ENCODE results near the gene STK4. TPM values are rescaled to one million over a fixed set of nuclear protein-coding genes. Genes with fewer than 3 reads are reported as not detected.

STK4 gene
- total RNA-seq, 4 donors from 2014 or later, result 25.4 to 63.9 (median 33.5) TPM

DNA sequence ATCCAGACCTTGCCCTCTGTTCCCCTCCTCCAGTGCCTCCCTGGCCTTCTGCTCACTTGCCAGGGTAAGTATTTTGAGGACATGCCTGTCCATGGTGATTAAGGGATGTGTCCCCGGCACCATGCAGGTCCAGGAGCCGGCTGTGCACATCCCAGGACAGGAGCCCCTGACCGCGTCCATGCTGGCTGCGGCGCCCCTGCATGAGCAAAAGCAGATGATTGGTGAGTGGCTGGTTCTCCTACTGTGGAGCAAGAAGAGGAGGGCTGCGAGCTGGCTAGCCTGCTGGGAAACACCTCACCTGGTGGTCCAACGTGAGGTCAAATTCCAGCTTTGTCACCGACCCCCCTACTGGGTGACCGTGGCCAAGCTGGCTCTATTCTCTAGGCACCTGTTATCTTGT is 29.8 kb upstream of the STK4 start:
- Histone ChIP-seq H3K4me1 (no peaks in the 10 kb centered on the region), H3K27ac (no peak overlapping the region), H3K4me3 (no peak overlapping the region), H3K36me3 (peaks cover 40% of the 10 kb centered on the region), H3K27me3 (no peaks in the 10 kb centered on the region), H3K9me3 (no peaks in the 10 kb centered on the region)
- no peak for DNase-seq (ENCODE audit: low spot score in 2 of 2)
- 98% methylated on average over 10 of the region's 10 CpGs for WGBS
- TF ChIP-seq, protein P1, sequence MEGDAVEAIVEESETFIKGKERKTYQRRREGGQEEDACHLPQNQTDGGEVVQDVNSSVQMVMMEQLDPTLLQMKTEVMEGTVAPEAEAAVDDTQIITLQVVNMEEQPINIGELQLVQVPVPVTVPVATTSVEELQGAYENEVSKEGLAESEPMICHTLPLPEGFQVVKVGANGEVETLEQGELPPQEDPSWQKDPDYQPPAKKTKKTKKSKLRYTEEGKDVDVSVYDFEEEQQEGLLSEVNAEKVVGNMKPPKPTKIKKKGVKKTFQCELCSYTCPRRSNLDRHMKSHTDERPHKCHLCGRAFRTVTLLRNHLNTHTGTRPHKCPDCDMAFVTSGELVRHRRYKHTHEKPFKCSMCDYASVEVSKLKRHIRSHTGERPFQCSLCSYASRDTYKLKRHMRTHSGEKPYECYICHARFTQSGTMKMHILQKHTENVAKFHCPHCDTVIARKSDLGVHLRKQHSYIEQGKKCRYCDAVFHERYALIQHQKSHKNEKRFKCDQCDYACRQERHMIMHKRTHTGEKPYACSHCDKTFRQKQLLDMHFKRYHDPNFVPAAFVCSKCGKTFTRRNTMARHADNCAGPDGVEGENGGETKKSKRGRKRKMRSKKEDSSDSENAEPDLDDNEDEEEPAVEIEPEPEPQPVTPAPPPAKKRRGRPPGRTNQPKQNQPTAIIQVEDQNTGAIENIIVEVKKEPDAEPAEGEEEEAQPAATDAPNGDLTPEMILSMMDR (IDR thresholded peaks at IDR 0.05), result no peak
- TF ChIP-seq POLR2AphosphoS5 (IDR thresholded peaks at IDR 0.05) (no peak), EP300 (IDR thresholded peaks at IDR 0.05) (no peak), POLR2A (IDR thresholded peaks at IDR 0.05) (no peak)

DNA sequence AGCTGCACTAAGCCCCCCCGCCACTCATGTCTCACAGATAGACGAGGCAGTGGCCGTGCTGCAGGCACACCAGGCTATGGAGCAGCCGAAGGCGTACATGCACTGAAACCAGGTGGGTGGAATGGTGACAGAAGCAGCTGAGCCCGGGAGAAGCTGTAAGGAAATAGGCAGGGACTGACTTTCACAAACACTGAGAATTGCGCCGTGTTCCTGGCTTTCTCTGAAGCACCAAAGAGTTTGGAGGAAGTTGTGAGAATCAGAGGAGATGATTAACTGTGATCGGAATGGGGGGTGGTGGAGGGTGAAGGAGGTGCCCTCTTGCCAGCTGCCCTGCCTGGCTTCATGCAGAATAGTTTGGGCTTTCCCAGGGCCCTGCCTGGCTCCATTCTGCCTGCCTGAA is 27.7 kb upstream of the STK4 start:
- no peaks in the 10 kb centered on the region for H3K27me3 ChIP-seq
- H3K4me1 ChIP-seq, result no peaks in the 10 kb centered on the region
- no peak for DNase-seq (ENCODE audit: low spot score in 2 of 2)
- peaks cover 56% of the 10 kb centered on the region for H3K36me3 ChIP-seq
- TF ChIP-seq POLR2A (IDR thresholded peaks at IDR 0.05) (no peak), EP300 (IDR thresholded peaks at IDR 0.05) (no peak), POLR2AphosphoS5 (IDR thresholded peaks at IDR 0.05) (no peak)
- TF ChIP-seq, protein P1 (IDR thresholded peaks at IDR 0.05), result no peak
- no peaks in the 10 kb centered on the region for H3K9me3 ChIP-seq
- H3K4me3 ChIP-seq, result no peak overlapping the region
- 87% methylated on average over 9 of the region's 9 CpGs for WGBS
- H3K27ac ChIP-seq, result no peak overlapping the region

DNA sequence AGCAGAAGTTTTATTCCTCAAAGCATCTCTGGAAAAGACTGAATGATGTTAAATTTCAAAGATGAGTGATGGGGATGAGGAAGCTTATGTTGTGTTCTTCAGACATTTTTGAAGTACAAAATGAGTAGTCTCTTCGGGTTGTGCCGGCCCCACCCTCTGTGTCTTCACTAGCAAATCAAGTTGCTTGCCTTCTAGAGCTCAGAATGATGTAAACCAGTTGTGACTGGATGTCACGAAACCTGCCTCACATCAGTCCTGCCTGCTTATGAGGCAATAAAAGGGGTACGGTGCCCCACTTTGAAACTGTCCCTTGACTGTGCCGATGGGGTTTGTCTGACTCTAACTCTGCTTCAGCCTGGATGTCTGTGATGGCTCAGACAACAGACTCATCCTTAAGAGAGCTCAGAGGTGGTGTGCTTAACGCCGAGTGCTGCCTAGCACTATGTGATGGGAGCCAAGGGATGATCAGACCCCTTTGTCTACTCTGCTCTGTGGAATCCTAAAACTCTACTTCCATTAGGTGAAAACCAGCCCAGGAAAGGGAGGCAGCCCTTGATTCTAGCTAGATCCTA is 25.1 kb upstream of the STK4 start:
- no peaks in the 10 kb centered on the region for H3K9me3 ChIP-seq
- no peak overlapping the region for H3K4me3 ChIP-seq
- H3K27ac ChIP-seq, result no peak overlapping the region
- no peaks in the 10 kb centered on the region for H3K4me1 ChIP-seq
- no peaks in the 10 kb centered on the region for H3K27me3 ChIP-seq
- no peak for DNase-seq (ENCODE audit: low spot score in 2 of 2)
- WGBS, result 90% methylated on average over 7 of the region's 7 CpGs
- TF ChIP-seq POLR2A (IDR thresholded peaks at IDR 0.05), result no peak
- TF ChIP-seq EP300 (IDR thresholded peaks at IDR 0.05), result no peak
- no peak for TF ChIP-seq POLR2AphosphoS5 (IDR thresholded peaks at IDR 0.05)
- TF ChIP-seq, protein P1 (IDR thresholded peaks at IDR 0.05), result no peak
- H3K36me3 ChIP-seq, result peaks cover 75% of the 10 kb centered on the region

DNA sequence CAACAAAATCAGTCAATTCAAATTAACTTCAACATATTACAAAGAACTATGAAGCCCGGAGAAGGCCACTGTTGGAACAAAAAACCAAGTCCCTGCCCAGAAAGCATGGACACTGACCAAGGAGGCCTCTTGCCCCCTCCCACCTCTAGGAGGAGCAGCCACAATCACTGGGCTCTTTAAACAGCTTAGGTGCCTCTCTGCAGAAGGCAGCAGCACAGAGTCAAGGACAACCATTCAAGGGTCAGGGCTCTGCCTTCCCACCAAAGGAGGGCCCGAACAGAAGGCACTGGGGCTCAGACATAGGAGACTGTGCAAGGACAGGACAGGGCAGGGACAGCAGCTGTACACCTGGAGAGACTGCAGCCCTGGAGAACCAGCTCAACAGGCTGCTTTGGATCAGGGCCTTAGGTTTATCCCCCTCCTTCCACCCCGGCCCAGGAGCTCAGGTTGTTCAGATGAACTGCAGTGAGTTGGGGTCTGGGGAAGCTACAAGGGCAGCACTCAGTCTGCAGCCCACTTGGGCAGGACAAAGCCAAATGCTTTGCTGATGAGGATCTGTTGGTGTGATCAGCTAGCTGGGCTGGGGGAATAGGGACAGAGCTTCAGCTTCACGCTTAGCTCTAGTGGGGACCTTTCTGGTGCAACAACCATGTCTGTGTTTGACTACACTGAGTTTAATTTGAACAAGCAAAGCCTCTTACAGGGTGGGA is 23.9 kb upstream of the STK4 start:
- TF ChIP-seq EP300 (IDR thresholded peaks at IDR 0.05), result no peak
- no peak for TF ChIP-seq POLR2AphosphoS5 (IDR thresholded peaks at IDR 0.05)
- TF ChIP-seq, protein P1 (IDR thresholded peaks at IDR 0.05), result no peak
- TF ChIP-seq POLR2A (IDR thresholded peaks at IDR 0.05), result no peak
- no peaks in the 10 kb centered on the region for H3K27me3 ChIP-seq
- WGBS, result 84% methylated on average over 4 of the region's 4 CpGs
- H3K36me3 ChIP-seq, result peaks cover 67% of the 10 kb centered on the region
- DNase-seq (ENCODE audit: low spot score in 2 of 2), result no peak
- H3K9me3 ChIP-seq, result no peaks in the 10 kb centered on the region
- H3K27ac ChIP-seq, result no peak overlapping the region
- H3K4me1 ChIP-seq, result no peaks in the 10 kb centered on the region
- H3K4me3 ChIP-seq, result no peak overlapping the region

DNA sequence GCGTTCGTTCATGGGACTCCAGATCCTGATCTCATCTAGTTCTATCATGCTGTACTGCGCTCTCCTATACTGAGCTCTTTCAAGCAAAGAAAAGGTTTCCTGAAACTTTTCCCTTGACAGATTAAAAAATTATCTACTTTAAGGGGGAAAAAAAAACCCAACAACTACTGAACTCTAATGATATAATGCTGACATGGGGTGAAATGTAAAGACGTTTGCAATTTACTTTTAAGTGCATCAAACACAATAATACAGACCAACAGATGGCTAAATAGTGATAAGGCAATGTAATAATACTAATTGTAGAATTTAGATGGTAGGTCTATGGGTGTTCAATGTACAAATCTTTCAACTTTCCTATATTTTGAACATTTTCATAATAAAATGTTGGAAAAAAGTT is 22.5 kb upstream of the STK4 start:
- TF ChIP-seq EP300 (IDR thresholded peaks at IDR 0.05) (no peak), POLR2AphosphoS5 (IDR thresholded peaks at IDR 0.05) (no peak), POLR2A (IDR thresholded peaks at IDR 0.05) (no peak)
- TF ChIP-seq, protein P1 (IDR thresholded peaks at IDR 0.05), result no peak
- 87% methylated on average over 4 of the region's 4 CpGs for WGBS
- H3K27me3 ChIP-seq, result no peaks in the 10 kb centered on the region
- DNase-seq (ENCODE audit: low spot score in 2 of 2), result no peak
- peaks cover 70% of the 10 kb centered on the region for H3K36me3 ChIP-seq
- H3K27ac ChIP-seq, result no peak overlapping the region
- H3K4me3 ChIP-seq, result no peak overlapping the region
- H3K9me3 ChIP-seq, result no peaks in the 10 kb centered on the region
- no peaks in the 10 kb centered on the region for H3K4me1 ChIP-seq

All from suprapubic skin (tissue), 4 donors.